Ovary (tissue), 3 donors: ENCODE measurements around the gene ETF1.

Experiments
- CTCF ChIP-seq, 3 donors: fragments of 450-650 bp in 2 of 3; fragments of 200-600 bp in 1 of 3; IDR thresholded peaks; one replicate each; pipeline versions ENCODE4 v1.5.1 to v1.8.0; 2016 to 2022; ENCODE audit warnings: antibody characterized with exemption in 3 of 3, mild to moderate bottlenecking in 1 of 3
- POLR2A ChIP-seq: fragments of 450-650 bp; IDR thresholded peaks from one replicate; pipeline ENCODE4 v1.6.1; 2017; ENCODE audit warnings: antibody characterized with exemption, mild to moderate bottlenecking, moderate library complexity
- donor health status: DM: no; HTN: no; CAD: no.

DNA sequence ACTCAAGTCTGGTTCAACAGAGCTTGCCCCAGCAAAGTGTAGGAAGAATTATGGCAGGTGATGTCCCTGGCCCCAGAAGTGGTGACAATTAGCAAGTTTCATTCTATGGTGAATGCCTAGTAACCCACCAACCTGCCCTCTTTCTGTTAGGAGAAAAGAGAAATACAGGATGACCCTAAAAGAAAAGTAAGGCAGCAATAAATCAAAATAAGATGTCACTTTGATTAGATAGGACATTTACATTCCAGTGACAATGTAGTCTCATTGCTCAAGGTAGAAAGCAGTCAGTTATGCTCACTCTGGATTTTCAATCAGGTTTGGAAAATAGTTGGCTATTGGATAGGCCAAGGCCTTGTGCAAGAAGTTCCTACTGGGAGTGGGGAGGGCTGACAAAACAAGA is 37.7 kb upstream of the ETF1 start:
- TF ChIP-seq CTCF (IDR thresholded peaks at IDR 0.05) (no peak), POLR2A (no peak)
